A673 (cell line): Measurements from ENCODE around the gene KCNJ14. TPM values are rescaled to one million over a fixed set of nuclear protein-coding genes. Genes with fewer than 3 reads are reported as not detected.

Experiments
- BruUV-seq: library from RNA; stranded (reverse); fragments of 400-500 nt; replicated peaks from 2 replicates; lab custom pipeline; 2021; lab: Mats Ljungman, UMichigan
- CTCF ChIA-PET: fragments of 300-600 bp; sonication (Branson Sonifier 250); formaldehyde crosslinking; loops from one replicate; lab custom pipeline; 2022; ENCODE audit warnings: antibody characterized with exemption; lab: Charles Lee
- POLR2A ChIA-PET: fragments of 300-600 bp; sonication (Branson Sonifier 250); formaldehyde crosslinking; loops from one replicate; lab custom pipeline; 2022; ENCODE audit warnings: antibody characterized with exemption; ENCODE audit not compliant: low non-redundant PET; lab: Charles Lee
- DNase-seq: peaks from one replicate; pipeline ENCODE4 v3.0.0-alpha.2; 2015; ENCODE audit warnings: low spot score
- H3K27ac ChIP-seq: fragments of 200-600 bp; sonication (generic); 2 replicates; pipeline ENCODE4 v1.5.1; 2016; ENCODE audit warnings: mixed run types, low read depth, mild to moderate bottlenecking, mixed read lengths, antibody characterized with exemption, low read length; ENCODE audit not compliant: poor library complexity, severe bottlenecking
- H3K27me3 ChIP-seq: fragments of 200-600 bp; sonication (generic); replicated peaks from 2 replicates; pipeline ENCODE4 v1.6.1; 2017; ENCODE audit warnings: mixed run types, low read depth, mild to moderate bottlenecking, mixed read lengths, antibody characterized with exemption, low read length; ENCODE audit not compliant: insufficient read depth, poor library complexity
- H3K36me3 ChIP-seq: fragments of 200-600 bp; sonication (generic); 2 replicates; pipeline ENCODE4 v1.6.1; 2016; ENCODE audit warnings: mixed run types, mild to moderate bottlenecking, mixed read lengths, antibody characterized with exemption, low read length; ENCODE audit not compliant: insufficient read depth, poor library complexity, severe bottlenecking
- H3K4me1 ChIP-seq: fragments of 200-600 bp; sonication (generic); 2 replicates; pipeline ENCODE4 v1.6.1; 2017; ENCODE audit warnings: mixed run types, mild to moderate bottlenecking, mixed read lengths, antibody characterized with exemption, low read length; ENCODE audit not compliant: insufficient read depth, poor library complexity, severe bottlenecking
- H3K4me3 ChIP-seq: fragments of 200-600 bp; sonication (generic); 2 replicates; pipeline ENCODE4 v1.5.1; 2016; ENCODE audit warnings: low read depth, mixed run types, mild to moderate bottlenecking, mixed read lengths, low read length; ENCODE audit not compliant: poor library complexity, severe bottlenecking
- H3K9me3 ChIP-seq: fragments of 200-600 bp; sonication (generic); 2 replicates; pipeline ENCODE4 v1.6.1; 2016; ENCODE audit warnings: mixed run types, low read depth, mild to moderate bottlenecking, mixed read lengths, antibody characterized with exemption, low read length; ENCODE audit not compliant: poor library complexity, severe bottlenecking
- EZH2 ChIP-seq: fragments of 200-600 bp; sonication (generic); IDR thresholded peaks from 2 replicates; pipeline ENCODE4 v1.6.1; 2017; ENCODE audit warnings: borderline replicate concordance, low read depth, mild to moderate bottlenecking, mixed read lengths, antibody characterized with exemption, low read length; ENCODE audit not compliant: poor library complexity, severe bottlenecking
- intact Hi-C: fragments of 100-400 bp; cut with micrococcal nuclease; formaldehyde crosslinking; loops from one replicate; pipeline ENCODE4 v1.10.0; 2022; ENCODE audit not compliant: unreplicated experiment
- total RNA-seq: library from RNA; stranded (reverse); gene quantifications from 2 replicates; pipeline ENCODE4 v1.2.3, GENCODE V29; 2021
- TF ChIP-seq, protein P1 (sequence below): fragments of 300-800, 200-600 bp; sonication (generic); conservative IDR thresholded peaks from 2 replicates; pipeline ENCODE4 v1.5.1; 2017; ENCODE audit warnings: low read depth, mild to moderate bottlenecking, antibody characterized with exemption, low read length, moderate library complexity, mixed read lengths

Gene KCNJ14
- total RNA-seq, 1 experiment from 2014 or later = 6.5 TPM

GRCh38 chr19:48424694-48425219 lies 30.6 kb upstream of the KCNJ14 start:
- H3K4me3 ChIP-seq = no peak overlapping the region
- peak overlapping the region; percentile 92 for H3K27ac ChIP-seq
- no TSS peak for BruUV-seq
- no peaks in the 10 kb centered on the region for H3K36me3 ChIP-seq
- peak; percentile 75 for DNase-seq
- TF ChIP-seq EZH2 = no peak
- H3K4me1 ChIP-seq = peaks cover 16% of the 10 kb centered on the region
- no peaks in the 10 kb centered on the region for H3K27me3 ChIP-seq
- H3K9me3 ChIP-seq = no peaks in the 10 kb centered on the region
- ChIA-PET POLR2A (no interaction called here), CTCF (interaction anchor here (0.7 kb wide), 1 partner anchor 418 kb away, joined by 8 read pairs; no protein-coding TSS in a partner anchor)
- intact Hi-C loops = no loop called here

GRCh38 chr19:48428670-48429069 lies 26.7 kb upstream of the KCNJ14 start:
- POLR2A ChIA-PET = no interaction called here
- intact Hi-C loops = no loop called here

GRCh38 chr19:48433337-48433736 lies 22.0 kb upstream of the KCNJ14 start:
- ChIA-PET POLR2A (no interaction called here), CTCF (no interaction called here)
- H3K27me3 ChIP-seq = no peaks in the 10 kb centered on the region
- intact Hi-C loops = no loop called here
- no peaks in the 10 kb centered on the region for H3K36me3 ChIP-seq
- H3K9me3 ChIP-seq = no peaks in the 10 kb centered on the region
- H3K4me3 ChIP-seq = no peak overlapping the region
- H3K27ac ChIP-seq = no peak overlapping the region
- no TSS peak for BruUV-seq
- TF ChIP-seq, protein P1, sequence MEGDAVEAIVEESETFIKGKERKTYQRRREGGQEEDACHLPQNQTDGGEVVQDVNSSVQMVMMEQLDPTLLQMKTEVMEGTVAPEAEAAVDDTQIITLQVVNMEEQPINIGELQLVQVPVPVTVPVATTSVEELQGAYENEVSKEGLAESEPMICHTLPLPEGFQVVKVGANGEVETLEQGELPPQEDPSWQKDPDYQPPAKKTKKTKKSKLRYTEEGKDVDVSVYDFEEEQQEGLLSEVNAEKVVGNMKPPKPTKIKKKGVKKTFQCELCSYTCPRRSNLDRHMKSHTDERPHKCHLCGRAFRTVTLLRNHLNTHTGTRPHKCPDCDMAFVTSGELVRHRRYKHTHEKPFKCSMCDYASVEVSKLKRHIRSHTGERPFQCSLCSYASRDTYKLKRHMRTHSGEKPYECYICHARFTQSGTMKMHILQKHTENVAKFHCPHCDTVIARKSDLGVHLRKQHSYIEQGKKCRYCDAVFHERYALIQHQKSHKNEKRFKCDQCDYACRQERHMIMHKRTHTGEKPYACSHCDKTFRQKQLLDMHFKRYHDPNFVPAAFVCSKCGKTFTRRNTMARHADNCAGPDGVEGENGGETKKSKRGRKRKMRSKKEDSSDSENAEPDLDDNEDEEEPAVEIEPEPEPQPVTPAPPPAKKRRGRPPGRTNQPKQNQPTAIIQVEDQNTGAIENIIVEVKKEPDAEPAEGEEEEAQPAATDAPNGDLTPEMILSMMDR = no peak
- TF ChIP-seq EZH2 = no peak
- DNase-seq = no peak
- peaks cover 5% of the 10 kb centered on the region for H3K4me1 ChIP-seq

More at GRCh38 chr19:48428670-48429069, 26.7 kb upstream of the KCNJ14 start:
- TF ChIP-seq EZH2 = no peak
- TF ChIP-seq, protein P1 = no peak
- DNase-seq = no peak
- H3K4me3 ChIP-seq = no peak overlapping the region
- CTCF ChIA-PET = no interaction called here
- no TSS peak for BruUV-seq
- H3K9me3 ChIP-seq = no peaks in the 10 kb centered on the region
- H3K36me3 ChIP-seq = no peaks in the 10 kb centered on the region
- peaks cover 7% of the 10 kb centered on the region for H3K4me1 ChIP-seq
- H3K27ac ChIP-seq = no peak overlapping the region
- no peaks in the 10 kb centered on the region for H3K27me3 ChIP-seq

- Histone ChIP-seq H3K4me1 (peaks cover 5% of the 10 kb centered on the region), H3K9me3 (no peaks in the 10 kb centered on the region), H3K27ac (no peak overlapping the region), H3K27me3 (no peaks in the 10 kb centered on the region), H3K36me3 (no peaks in the 10 kb centered on the region), H3K4me3 (no peak overlapping the region)
- ChIA-PET CTCF (no interaction called here), POLR2A (no interaction called here)
- TF ChIP-seq EZH2 = no peak
- TF ChIP-seq, protein P1 = no peak
- DNase-seq = no peak
- BruUV-seq = no TSS peak
- intact Hi-C loops = no loop called here
Observed at GRCh38 chr19:48436586-48436985, 18.8 kb upstream of the KCNJ14 start.
